ENCODE results near the gene GARRE1.

Gene GARRE1

DNA sequence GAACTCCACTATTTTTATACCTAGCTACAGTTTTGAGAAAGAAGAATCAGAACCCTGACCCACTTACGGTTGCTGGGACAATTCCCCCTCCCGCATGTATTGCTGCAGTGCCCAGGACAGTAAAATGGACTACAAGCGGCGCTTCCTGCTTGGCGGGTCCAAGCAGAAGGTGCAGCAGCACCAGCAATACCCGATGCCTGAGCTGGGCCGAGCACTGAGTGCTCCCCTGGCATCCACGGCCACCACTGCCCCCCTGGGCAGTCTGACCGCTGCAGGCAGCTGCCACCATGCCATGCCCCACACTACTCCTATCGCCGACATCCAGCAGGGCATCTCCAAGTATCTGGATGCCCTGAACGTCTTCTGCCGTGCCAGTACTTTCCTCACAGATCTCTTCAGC, 46.0 kb downstream of the GARRE1 start:
- TF ChIP-seq CTCF (IDR thresholded peaks at IDR 0.05; ENCODE audit: extremely low read depth, missing control alignments) = no peak
- DNase-seq (ENCODE audit: low spot score) = no peak

GRCh38 chr19:34300962-34301361, 46.6 kb downstream of the GARRE1 start:
- TF ChIP-seq CTCF (IDR thresholded peaks at IDR 0.05; ENCODE audit: extremely low read depth, missing control alignments) = no peak
- no peak for DNase-seq (ENCODE audit: low spot score)

Measured in GM20000 (cell line).